T-helper 2 cell (primary cell): ENCODE measurements around the gene TNFRSF18.
"Not testable (repeated sequence)": the region's sequence is repeated elsewhere in the genome, so short reads cannot be mapped to it uniquely, and the experiment has no call there.

ENCODE experiments used
- DNase-seq, 5 experiments: peaks; one replicate each; pipeline versions ENCODE4 v3.0.0 to v3.0.0-alpha.2; 2012 to 2022

Gene TNFRSF18

DNA sequence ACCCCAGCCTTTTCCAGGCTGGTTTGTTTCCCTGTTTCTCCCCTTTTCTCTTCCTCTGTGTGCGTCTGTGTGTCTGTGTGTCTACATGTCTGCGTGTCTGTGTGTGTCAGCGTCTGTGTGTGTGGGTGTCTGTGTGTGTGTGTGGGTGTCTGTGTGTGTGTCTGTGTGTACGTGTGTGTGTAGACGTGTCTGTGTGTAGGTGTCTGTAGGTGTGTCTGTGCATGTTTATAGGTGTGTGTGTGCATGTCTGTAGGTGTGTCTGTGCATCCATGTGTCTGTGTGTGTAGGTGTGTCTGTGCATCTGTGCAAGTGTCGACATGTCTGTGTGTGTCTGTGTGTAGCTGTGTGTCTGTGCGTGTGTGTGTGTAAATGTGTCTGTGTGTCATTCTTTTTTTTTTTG, 29.5 kb downstream of the TNFRSF18 start:
- DNase-seq, result no peak

DNA sequence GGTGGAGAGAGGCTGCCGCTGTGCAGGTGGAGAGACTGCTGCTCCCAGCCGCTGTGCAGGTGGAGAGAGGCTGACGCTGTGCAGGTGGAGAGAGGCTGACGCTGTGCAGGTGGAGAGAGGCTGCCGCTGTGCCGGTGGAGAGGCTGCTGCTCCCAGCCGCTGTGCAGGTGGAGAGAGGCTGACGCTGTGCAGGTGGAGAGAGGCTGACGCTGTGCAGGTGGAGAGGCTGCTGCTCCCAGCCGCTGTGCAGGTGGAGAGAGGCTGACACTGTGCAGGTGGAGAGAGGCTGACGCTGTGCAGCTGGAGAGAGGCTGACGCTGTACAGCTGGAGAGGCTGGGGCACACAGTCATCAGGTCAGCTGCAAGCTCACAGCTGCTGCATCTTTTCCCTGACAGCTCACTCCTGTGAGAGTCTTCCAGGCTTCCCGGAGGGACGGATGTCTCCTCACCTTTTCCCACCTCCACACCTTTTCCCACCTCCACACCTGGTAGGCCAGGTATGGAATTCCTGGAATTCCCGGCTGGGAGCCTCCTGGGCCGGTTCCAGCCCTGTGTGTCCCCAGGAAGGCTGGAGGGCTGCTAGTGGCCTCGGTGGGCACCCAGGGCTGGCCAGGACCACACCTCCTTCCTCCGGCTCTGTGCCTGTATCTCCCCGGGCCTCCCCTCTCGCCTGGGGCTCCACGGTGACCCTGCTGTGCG, 30.2 kb downstream of the TNFRSF18 start:
- not testable (repeated sequence) for DNase-seq

DNA sequence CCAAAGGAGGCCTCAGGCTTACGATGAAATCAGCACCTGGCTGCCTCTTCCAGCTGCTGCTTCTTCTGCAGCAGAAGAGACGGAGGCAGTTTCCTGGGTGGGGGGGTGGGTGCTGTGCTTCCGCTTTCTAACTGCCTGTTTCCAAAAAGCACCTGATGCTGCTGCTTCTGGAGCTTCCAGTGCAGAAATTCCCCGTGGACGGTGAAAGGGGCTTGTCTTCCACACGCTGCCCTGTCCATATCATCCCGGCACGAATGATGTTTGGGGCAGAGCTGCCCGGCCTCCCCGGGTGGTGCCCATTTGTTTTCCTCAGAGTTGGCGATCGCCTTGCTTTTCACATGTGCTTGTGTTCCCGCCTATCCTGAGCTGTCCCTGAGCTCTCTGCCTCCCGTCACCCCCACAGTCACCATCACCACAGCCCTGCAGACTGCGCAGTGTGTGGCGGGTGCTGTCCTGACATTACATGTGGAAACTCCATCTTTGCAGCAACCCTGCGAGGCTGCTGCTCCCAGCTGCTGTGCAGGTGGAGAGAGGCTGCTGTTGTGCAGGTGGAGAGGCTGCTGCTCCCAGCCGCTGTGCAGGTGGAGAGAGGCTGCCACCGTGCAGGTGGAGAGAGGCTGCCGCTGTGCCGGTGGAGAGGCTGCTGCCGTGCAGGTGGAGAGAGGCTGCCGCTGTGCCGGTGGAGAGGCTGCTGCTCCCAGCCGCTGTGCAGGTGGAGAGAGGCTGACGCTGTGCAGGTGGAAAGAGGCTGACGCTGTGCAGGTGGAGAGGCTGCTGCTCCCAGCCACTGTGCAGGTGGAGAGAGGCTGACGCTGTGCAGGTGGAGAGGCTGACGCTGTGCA, 30.9 kb downstream of the TNFRSF18 start:
- no peak for DNase-seq

DNA sequence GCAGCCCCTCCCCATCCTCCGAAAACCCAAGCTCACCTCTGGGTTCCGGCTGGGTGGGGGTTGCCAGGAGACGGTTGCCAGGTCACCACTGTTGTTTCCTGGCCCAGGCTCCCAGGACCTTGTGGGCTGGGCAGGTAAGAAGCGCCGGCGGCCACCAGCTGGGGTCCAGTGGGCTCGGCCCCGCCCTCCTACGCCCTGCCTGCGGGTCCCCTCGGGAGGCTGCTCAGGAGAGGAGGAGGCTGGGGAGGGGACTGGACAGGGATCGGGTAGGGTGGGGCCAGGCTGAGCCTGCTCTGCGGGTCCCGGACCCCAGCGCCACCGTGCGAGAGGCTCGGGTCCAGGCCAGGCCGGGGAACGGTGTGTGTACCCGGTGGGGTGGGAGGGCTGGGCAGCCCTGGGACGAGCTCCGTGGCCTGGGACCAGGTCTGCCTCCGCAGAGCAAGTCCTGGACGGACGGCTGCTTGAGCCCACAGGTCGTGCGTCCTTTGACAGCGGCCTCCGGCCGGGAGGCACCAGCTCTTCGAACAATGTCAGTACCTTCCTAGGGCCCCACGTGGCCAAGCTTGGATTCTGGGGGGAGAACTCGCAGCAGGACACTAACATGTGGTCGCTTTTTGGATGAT, 32.5 kb downstream of the TNFRSF18 start, which contains the start of gene TTLL10:
Gene TTLL10, plus strand, starts transcription at position 88 of the 623 bp plus-strand sequence. CDS start 5,336 bp downstream, outside the sequence.
- peak in 3 of 5 experiments; percentile 40 to 55 (median 53) for DNase-seq

DNA sequence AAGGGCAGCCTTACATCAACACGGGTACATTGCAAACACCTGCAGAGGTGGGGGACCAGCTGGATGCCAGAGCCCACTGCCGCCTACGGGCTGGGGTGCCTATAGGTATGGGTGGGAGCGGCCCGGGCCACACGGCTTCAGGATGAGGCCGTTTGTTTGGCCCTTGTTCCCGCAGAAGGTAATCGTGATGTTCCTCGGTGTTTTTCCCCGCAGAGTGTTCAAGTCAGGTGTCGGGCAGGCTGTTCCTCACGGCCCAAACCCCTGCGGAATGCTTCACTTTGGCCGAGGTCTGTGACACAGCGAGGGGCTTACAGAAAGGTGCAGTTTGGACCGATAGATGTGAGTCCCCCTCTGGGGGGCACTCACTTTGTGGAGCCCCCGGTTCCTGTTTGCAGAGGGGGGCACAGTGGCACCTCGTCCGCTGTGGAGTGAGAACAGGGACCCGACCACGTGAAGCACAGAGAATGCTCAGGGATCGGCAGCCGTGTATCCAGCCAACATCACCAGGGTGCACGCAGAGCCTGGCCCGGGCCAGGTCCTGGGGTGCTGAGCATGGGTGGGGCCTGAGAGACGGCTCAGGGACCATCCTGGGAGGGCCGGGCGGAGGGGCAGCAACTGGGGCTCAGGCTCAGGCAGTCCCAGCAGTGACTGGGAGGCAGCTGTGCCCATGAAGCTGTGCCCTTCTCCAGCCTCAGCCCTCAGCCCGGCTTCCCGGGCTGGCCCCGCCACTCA, 33.2 kb downstream of the TNFRSF18 start:
- DNase-seq, result peak in 1 of 5 experiments; percentile 8

DNA sequence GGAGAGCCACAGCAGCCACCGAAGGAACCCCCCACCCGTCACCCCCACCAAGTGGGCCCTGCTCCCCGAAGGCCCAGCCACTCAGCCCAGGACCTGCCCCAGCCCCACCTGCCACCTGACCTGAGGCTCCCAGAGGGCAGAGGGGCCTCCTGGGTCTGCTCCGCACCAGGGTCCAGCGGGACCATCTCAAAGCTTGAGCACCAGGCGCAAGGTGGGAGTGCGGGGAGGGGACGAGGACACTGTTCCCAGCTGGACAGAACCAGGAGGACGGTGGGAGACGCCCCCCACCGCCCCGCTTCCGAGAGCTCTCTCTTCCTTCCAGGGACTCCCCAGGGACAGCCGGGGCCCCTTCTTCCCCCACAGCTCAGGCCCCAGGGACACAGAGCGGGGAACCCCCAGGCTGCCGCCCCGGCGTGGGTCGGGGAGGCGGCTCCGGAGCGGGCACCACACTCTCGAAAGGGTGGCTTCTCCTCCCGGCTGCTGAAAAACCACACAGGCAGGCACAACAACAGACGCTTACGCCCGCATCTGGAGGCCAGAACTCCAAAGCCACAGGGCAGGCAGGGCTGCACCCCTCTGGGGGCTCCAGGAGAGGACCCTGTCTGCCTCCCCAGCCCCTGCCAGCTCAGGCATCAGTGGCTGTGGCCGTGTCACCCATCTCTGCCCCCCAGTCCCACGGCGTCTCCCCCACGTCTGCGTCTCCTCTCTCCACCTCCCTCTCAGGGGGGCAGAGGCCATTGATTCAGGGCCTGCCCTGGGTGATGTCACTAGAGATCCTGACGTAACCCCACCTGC, 34.6 kb downstream of the TNFRSF18 start:
- DNase-seq, result peak in 1 of 5 experiments; percentile 28

DNA sequence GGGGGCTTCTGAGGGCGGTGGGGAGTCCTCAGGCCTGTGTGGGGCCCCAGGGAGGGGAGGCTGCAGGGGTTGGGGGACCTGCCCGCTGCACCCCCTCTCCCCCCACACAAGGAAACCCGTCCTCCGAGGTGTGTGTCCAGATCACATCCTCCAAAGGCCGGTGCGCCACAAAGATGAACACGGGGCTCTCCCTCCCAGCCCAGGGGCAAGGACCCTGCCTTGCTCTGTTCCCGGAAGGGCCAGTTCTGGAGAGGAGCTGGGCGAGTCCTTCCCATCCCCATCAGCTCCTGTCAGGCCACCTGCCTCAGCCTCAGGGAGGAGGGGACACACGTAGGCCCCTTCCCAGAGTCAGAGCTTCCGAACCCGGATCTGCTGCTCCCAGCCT, 35.2 kb downstream of the TNFRSF18 start:
- DNase-seq, result peak in 1 of 5 experiments; percentile 6

DNA sequence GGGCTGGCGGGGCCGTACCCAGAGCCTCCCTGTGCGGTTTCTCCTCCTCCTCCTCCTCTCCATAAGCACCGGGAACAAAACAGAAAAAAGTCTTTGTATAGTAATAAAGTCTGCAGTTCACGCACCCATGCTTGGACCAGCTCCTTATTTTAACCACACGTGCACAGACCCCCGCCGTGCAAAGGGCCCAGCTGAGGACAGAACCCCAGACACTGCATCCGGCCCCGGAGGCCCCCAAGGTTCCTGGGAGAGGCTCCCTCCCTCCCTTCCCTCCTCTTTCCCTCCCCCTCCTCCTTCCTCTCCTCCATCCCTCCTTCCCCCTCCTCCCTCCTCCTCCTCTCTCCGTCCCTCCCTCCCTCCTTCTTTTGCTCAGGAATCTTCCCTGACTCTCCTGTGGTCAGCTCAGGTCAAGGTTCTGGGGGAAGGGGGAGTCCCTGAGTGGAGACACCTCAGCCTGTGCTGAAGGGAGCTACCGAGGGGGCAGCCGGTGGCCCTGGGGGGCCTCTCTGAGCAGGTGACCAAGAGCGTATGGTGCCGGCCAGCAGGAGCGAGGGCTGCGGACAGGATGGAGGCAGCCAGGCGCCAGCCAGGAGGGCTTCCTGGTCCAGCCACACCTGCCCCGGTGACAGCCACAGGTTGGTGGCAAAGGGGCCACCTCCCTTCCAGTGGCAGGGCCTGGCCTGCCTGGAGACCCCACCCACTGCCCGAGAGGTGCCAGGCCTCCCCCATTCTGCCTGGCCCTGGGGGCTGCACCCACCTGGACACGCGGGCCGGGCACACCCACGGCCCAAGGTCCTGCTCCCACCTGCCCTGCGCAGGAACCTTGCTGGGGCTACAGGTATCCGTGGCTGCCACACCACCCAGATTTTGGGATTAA, 35.9 kb downstream of the TNFRSF18 start:
- DNase-seq, result no peak

DNA sequence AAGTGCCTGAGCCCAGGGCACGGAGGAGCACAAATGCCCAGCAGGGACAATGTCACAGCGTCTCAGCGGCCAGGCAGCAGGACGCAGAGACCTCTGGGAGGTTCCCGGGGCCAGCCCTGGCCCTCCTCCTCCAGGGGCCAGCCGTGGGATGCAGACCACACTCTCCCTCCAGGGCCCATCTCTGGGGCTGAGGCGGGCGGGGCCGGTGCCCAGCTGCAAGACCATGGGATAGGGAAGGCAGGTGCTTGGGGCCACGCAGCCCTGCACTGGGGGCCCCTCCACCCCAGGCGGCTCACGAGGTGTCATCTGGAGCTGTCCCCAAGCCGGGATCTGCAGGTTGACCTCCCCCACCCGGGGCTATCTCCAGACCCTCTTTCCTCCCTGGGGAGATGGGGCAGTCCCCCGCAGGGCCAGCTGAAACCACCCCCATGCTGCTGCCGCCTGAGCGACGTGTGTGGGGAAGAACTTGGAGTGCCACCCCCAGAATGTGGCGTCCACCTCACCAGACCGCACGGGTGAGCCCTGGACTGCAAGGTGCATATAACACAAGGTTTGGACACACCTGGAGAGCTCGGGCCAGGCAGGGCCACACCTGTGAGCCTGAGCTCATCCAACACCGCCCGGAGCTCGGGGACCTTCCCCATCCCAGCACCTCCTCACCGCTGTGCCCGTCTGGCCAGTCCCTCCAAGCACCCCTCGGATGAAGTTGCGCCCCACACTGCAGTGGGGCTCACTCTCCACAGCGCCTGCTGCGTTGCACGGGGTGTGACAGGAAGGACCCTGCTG, 36.8 kb downstream of the TNFRSF18 start:
- no peak for DNase-seq

DNA sequence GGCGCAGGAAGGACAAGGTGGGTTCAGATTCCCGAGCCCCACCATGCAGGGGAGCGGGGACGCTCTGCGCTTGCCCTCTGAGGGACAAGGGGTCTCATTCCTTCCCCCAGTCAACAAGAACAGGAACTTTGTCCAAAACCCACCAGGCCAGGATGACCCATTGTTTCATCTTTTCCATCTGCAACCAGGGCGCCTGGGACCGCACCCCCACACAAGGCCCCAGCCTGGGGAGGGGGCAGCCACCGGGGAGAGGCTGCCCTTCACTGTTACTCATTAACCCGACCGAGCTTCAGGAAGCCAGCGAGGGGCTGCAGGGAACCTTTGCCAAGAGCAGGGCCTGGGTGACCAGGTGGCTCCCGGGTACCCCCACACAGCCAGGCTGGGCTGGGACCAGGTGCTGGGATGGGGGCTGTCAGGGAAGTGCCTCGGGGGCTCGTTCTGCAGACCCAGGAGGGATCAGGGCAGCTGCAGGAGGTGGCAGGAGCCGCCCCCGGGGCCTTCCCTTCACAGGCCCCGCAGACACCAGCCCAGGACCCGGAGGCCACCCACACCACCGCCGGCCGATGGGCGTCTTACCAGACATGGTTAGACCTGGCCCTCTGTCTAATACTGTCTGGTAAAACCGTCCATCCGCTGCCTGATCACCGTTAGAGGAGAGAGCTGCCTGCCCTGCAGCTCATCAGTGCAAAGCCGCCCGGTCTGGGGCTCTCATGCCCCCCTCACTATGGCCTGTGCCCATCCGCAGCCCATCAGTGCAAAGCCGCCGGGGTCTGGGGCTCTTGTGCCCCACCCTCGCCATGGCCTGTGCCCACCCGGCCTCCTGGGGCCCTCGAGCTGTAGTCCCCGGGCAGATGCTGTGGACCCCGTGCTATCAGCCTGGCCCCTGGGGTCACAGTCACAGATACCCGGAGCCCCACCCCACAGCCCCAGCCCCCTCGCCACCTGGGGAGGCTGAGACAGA, 37.7 kb downstream of the TNFRSF18 start:
- DNase-seq, result no peak

DNA sequence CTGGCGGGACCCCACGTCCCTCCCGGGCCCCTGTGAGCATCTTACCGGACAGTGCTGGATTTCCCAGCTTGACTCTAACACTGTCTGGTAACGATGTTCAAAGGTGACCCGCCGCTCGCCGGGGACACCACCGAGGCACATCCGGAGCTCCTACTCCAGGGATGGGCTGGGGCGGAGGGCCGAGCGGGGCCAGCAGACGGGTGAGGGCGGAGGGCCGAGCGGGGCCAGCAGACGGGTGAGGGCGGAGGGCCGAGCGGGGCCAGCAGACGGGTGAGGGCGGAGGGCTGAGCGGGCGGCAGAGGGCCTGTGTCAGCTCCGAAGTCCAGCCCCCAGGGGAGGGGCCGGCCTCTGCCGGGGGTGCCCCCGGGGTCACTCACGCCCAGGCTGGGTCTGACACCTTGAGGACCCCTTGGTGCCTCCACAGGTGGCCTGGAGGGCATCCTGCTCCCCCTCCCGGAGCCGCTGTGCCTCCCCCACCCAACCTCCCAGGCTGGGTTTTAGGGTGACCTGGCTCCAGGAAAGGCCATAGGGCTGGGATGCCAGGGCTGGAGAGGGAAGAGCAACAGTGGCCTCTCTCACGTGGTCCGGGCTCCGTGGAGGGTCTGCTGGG, 38.4 kb downstream of the TNFRSF18 start:
- no peak for DNase-seq

DNA sequence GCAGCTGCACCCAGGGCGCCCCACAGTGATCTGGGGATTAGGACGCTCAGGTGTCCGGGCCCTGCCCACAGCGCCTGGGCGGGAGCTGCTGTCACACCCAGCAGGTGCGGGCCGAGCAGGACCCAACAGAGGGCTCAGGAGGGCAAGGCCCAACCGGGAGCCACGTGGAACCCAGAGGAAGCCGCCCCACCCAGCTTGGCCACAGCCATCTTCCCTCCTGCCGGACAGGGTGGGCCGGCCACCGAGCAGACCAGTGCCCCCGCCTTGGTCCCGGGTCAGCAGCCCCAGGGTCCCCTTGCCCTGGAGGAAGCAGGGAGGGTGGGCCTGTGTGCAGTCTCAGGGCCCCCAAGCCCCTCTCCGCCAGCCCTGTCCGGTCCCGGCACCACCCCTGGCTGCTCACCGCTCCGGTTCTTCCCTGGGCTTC, 39.0 kb downstream of the TNFRSF18 start:
- DNase-seq, result no peak

DNA sequence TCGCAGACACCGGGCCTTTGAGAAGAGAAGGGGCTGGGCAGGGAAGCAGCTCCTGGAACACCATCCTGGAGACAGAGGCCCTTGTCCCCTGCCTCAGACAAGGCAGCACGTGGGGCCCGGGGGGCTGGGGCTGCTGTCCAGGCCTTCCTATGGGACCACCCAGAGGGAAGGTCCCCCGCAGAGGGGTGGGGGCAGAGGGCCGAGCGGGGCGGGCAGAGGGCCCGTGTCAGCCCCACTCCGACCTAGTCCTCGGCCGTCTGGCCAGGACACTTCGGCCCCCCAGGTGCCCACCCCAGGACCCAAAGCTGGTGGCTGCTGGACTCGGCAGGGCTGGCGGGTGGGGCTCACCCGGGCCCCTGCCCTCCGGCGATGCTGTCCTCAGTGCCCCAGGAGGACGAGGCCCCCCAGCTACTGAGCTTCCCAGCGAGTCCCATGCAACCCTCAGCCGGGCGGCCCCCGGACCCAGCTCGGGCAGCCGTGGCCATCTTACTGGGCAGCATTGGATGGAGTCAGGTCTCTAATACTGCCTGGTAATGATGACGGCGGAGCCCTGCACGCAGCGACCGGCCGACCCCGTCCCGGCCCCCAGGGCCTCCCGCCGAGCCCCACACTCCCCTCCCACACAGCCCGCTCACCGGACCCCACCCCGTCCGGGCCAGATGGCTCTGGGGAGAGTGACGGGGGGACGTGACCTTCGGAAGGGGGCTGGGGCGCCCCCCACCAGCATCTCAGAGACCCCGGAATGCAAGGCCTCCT, 39.6 kb downstream of the TNFRSF18 start:
- DNase-seq, result no peak

DNA sequence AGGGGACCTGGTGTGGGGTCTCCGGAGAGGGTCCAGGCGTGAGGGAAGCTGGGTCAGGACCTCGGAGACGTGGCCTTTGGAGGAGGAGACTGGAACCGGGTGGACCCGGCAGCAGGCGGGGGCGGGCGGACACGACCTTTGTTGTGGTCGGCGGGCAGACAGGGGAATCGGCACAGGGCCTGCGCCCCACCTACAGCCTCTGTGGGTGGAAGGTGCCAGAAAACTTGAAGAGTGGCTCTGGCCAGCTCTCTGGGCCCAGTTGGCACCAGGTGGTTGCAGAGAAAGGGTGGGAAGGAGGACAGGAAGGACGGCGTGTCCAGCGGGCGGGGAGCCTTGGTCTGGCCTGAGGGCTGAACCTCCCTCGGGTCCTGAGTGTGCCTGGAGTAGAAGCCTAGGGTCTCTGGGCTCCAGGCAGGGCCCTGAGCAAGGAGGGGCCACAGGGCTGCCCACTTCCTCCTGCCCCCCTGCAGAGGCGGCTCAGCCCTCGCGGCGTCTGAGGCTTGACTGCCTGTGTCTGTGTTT, 40.4 kb downstream of the TNFRSF18 start:
- no peak for DNase-seq

DNA sequence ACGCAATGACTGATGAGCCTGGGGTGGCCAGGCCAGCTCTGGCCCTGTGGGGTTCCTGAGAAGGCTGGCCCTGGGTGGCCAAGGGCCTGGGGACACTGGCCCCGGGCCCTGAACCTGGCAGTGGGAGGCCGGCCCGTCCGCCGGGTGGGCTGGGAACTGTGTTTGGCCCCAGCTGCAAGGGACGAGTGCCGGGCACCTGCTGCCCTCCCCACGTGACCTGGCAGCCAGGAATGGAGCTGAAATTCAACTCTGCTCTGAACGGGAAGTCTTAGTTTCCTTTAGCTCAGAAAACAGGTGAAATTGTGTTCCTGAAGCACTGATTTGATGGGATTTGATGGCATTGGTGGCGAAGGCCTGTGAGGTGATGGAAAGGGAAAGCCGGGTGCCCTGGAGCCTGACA, 40.9 kb downstream of the TNFRSF18 start:
- no peak for DNase-seq

DNA sequence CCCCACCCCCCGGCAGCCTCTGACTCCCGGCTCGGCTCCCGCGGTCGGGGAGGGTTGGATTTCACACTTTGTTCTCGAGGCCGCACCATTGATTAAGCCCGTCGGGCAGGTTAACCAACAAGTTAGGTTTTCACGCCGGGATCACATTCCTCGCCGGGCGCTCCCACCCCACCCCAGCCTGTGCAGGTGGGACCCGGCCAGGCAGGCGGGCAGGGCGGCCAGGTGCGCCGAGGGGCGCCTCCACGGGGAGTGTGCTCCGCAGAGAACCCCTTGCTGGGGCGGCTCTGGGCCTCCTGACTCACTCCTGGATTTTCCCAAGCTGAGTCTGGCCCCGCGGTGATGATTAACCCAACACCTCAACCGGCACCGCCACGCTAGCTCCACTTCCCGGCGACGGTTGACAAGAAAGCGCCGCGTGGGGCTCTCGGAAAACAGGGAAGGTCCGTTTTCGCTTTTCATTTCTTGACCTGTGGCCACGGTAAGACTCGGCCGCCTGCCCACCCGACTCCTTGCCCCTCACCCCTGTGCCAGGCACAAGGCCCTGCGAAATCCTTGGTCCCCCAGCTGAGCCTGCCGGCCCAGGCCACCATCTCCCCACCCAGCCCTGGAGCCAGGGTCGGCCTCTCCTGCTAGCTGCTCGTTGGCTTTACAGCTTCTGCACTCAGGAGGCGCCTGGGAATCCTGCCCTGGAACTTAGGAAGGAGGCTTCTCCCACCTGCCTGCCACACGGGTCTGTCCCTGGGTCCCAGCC, 41.5 kb downstream of the TNFRSF18 start:
- no peak for DNase-seq

DNA sequence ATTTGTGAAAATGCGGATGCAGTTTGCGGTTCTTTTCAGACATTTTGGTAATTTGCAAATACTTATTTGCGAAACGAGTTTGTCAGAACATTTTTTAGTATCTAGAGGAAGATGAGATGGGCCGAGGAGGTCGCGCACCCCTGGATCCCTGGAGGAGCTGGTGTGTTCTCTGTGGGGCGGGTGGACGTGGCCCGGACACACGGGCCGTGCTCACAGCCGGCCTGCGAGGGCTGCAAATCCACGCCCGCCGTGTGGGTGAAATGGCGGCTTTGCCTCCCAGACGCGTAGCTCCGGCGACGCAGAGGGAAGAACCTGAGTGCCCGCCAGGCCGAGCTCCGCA, 42.1 kb downstream of the TNFRSF18 start:
- no peak for DNase-seq
